ENCODE measurements around the gene S100A3. TPM values are rescaled to one million over a fixed set of nuclear protein-coding genes. Genes with fewer than 3 reads are reported as not detected.
A peak's percentile ranks its signal among the peaks of the same experiment; 100 is the strongest.

The S100A3 gene
- total RNA-seq, 4 donors from 2014 or later = 0.88 to 1.6 TPM; not detected in 2

DNA sequence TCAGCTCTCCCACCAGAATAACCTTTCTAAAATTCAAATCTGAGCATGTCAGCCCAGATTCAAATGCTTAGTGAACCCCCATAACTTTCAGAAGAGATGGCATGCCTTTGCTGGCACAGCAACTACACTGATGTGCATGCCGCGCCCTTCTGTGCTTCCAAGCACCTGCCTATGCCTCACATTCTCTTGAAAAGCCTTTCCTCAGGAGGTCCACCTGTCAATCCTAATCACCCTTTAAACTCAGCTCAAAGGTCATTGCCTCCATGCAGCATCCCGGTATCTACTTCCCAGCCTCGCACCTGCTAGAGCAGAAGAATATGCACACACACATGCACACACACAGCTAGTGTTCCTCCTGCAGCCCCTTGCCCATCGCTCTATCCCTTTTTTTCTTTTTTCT is 21.8 kb upstream of the S100A3 start:
- no peak overlapping the region for H3K27ac ChIP-seq
- no peak for TF ChIP-seq POLR2A (IDR thresholded peaks at IDR 0.05)
- no peak for TF ChIP-seq CTCF (IDR thresholded peaks at IDR 0.05 in 4 of 5, conservative IDR thresholded peaks at IDR 0.05 in 1 of 5)
- intact Hi-C loops (cut with DNase I; ENCODE audit: low total_unique reads) = no loop called here
- H3K4me1 ChIP-seq = peaks cover 29 to 44% of the 10 kb centered on the region in 2 donors
- no peaks in the 10 kb centered on the region for H3K9me3 ChIP-seq
- ATAC-seq = no peak
- no peak overlapping the region for H3K4me3 ChIP-seq
- DNase-seq = no peak
- in situ Hi-C loops (cut with MboI; ENCODE audit: low sequenced_read_pairs in 4 of 4) = no loop called here
- H3K36me3 ChIP-seq = no peaks in the 10 kb centered on the region
- no peaks in the 10 kb centered on the region for H3K27me3 ChIP-seq

DNA sequence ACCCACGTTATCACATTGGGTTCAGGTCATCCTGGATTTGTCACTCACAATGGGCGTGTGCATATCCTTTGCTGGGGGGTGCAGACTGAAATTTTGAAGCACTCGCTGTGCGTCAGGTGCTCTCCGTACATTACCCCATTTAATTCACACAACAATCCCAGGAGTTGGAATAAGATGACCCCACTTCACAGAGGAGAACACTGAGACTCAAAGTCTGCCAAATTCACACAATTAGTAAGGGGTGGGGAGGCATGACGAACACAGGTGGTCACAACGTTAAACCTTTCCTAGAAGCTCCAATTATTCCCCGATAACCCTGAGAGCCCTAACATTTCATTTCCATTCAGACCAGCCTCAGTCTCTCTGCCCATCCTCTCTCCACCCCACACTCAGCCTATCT is 20.4 kb upstream of the S100A3 start:
- Histone ChIP-seq H3K9me3 (no peaks in the 10 kb centered on the region), H3K36me3 (no peaks in the 10 kb centered on the region), H3K27me3 (no peaks in the 10 kb centered on the region), H3K4me3 (no peak overlapping the region), H3K27ac (no peak overlapping the region), H3K4me1 (peaks cover 34 to 51% of the 10 kb centered on the region in 2 donors)
- no peak for ATAC-seq
- no peak for DNase-seq
- in situ Hi-C loops (cut with MboI; ENCODE audit: low sequenced_read_pairs in 4 of 4) = loop anchor here in 3 of 4 donors (5.0 to 10.0 kb wide), 2 partner anchors 37 to 55 kb away; no protein-coding TSS in a partner anchor
- TF ChIP-seq POLR2A (IDR thresholded peaks at IDR 0.05) (no peak), CTCF (IDR thresholded peaks at IDR 0.05 in 4 of 5, conservative IDR thresholded peaks at IDR 0.05 in 1 of 5) (no peak)
- intact Hi-C loops (cut with DNase I; ENCODE audit: low total_unique reads) = loop anchor here (5.0 to 10.0 kb wide), 3 partner anchors 103 to 418 kb away; partner anchors contain the start of genes ILF2, RAB13 and S100A9

DNA sequence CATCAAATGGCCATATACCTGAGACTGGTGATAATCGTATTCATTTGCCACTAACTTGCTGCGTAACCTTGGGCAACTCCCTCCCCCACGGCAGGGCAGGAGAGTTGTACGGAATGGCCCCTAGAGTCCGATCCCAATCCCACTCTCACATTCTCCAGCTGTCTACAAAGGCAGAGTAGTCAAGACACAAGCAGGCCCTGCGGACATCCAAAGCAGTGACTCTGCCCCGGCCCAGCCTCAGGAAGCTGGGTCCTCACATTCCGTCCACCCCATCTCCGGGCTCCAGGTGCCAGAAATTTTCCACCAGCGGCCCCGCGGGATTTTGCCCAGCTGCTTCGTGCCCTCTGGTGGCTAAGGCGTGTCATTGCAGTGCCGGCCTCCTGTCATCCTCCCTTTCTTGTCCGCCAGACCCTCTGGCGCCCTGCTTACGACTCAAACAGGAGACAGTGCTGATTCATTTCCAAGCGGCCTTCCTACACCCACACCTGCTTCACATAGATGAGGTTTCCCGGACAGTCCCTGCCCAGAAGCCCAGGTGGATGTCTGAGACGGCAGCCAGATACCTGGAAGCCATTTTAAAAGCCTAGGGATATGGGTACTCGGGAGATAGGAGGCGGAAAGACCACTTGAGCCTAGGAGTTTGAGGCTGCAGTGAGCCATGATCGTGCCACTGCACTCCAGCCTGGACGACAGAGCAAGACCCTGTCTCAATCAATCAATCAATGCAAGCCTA is 19.5 kb upstream of the S100A3 start:
- Histone ChIP-seq H3K36me3 (no peaks in the 10 kb centered on the region), H3K4me1 (peaks cover 34 to 51% of the 10 kb centered on the region in 2 donors), H3K9me3 (no peaks in the 10 kb centered on the region), H3K4me3 (peak overlapping the region; percentile 28 to 52 (median 40)), H3K27ac (peak overlapping the region; percentile 87 to 94 (median 92)), H3K27me3 (no peaks in the 10 kb centered on the region)
- intact Hi-C loops (cut with DNase I; ENCODE audit: low total_unique reads) = loop anchor here (1.0 to 10.0 kb wide), 5 partner anchors 35 to 419 kb away; partner anchors contain the start of genes ILF2, RAB13 and S100A9
- TF ChIP-seq CTCF (IDR thresholded peaks at IDR 0.05 in 4 of 5, conservative IDR thresholded peaks at IDR 0.05 in 1 of 5) = peak; percentile 97 to 100 (median 99)
- TF ChIP-seq POLR2A (IDR thresholded peaks at IDR 0.05) = no peak
- peak; percentile 28 to 37 for ATAC-seq
- in situ Hi-C loops (cut with MboI; ENCODE audit: low sequenced_read_pairs in 4 of 4) = loop anchor here in 3 of 4 donors (5.0 to 10.0 kb wide), 2 partner anchors 36 to 54 kb away; no protein-coding TSS in a partner anchor
- DNase-seq = peak; percentile 78 to 91

DNA sequence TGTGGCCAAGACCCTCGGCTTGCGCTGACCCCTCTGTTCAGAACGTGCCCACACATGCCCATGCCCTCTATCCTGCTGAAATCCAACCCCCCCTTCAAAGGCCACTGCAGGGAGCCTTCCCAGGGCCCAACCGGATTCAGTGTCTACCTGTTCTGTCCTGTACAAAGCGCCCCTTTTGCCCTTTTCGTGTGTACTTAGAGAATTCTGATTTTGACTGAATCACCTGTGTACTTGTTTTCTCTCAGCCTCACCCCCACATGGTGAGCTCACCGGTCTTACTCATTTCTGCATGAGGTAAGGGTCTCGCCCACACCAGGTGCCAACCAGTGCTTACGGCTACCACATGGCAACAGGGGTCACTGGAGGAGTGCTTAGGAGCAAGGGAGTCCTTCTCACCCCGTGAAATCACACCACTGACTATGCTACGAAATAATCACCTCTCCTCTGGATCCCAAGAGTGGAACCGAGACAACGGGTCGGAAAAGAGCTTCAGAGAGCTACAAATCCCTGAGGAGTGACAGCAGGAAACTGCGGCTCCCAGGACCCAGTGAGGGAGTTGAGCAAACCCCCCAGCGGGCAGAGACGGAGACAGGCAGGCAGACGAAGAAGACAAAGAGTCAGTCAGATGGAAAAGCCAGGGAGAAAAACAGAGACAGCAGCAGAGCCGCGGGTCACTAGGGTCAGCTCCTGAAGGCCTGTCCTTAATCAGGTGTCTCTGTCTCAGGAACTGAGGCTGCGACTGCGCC is 18.7 kb upstream of the S100A3 start:
- in situ Hi-C loops (cut with MboI; ENCODE audit: low sequenced_read_pairs in 4 of 4) (loop anchor here in 3 of 4 donors (5.0 to 10.0 kb wide), 2 partner anchors 35 to 53 kb away; no protein-coding TSS in a partner anchor), intact Hi-C loops (cut with DNase I; ENCODE audit: low total_unique reads) (loop anchor here (1.0 to 10.0 kb wide), 5 partner anchors 34 to 420 kb away; partner anchors contain the start of genes ILF2, RAB13 and S100A9)
- Histone ChIP-seq H3K9me3 (no peaks in the 10 kb centered on the region), H3K27ac (peak overlapping the region; percentile 87 to 94 (median 92)), H3K4me3 (peak overlapping the region; percentile 28 to 52 (median 40)), H3K4me1 (peaks cover 34 to 46% of the 10 kb centered on the region in 2 donors), H3K36me3 (no peaks in the 10 kb centered on the region), H3K27me3 (no peaks in the 10 kb centered on the region)
- no peak for DNase-seq
- no peak for ATAC-seq
- TF ChIP-seq CTCF (IDR thresholded peaks at IDR 0.05 in 4 of 5, conservative IDR thresholded peaks at IDR 0.05 in 1 of 5) (no peak), POLR2A (IDR thresholded peaks at IDR 0.05) (no peak)
